Measurements from ENCODE around the gene PCF11. TPM values are rescaled to one million over a fixed set of nuclear protein-coding genes. Genes with fewer than 3 reads are reported as not detected.

PCF11 gene
- total RNA-seq, 1 donor from 2014 or later, result 39.7 TPM

DNA sequence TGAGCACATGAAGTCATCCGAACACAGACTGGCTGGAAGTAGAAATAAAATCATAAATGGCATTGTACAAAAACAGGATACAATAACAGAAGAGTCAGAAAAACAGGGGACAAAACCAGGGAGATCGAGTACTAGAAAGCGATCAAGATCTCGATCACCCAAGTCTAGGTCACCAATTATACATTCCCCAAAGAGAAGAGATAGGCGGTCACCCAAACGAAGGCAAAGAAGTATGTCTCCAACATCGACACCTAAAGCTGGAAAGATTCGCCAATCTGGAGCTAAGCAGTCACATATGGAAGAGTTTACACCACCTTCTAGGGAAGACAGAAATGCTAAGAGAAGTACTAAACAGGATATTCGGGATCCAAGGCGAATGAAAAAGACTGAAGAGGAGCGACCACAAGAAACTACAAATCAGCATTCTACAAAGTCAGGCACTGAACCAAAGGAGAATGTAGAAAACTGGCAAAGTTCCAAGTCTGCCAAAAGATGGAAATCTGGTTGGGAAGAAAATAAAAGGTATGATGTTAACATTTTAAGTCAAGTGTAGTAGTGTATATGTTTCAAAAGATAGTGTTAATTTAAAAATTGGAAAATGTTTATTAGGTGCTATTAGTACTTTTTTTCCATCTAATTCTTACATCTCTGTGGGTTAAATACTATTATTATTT lies 9.4 kb downstream of the PCF11 start:
- Mint-ChIP-seq H3K4me1 (ENCODE audit: low read depth) (peaks cover 44% of the 10 kb centered on the region), H3K4me3 (ENCODE audit: unreplicated experiment) (no peak overlapping the region), H3K36me3 (ENCODE audit: low read depth) (peaks cover 40% of the 10 kb centered on the region), H3K9me3 (ENCODE audit: low read depth) (peaks cover 3% of the 10 kb centered on the region), H3K27me3 (ENCODE audit: low read depth) (no peaks in the 10 kb centered on the region), H3K27ac (ENCODE audit: unreplicated experiment) (no peak overlapping the region)
- DNase-seq (ENCODE audit: low spot score), result no peak
- TF ChIP-seq, protein P1, sequence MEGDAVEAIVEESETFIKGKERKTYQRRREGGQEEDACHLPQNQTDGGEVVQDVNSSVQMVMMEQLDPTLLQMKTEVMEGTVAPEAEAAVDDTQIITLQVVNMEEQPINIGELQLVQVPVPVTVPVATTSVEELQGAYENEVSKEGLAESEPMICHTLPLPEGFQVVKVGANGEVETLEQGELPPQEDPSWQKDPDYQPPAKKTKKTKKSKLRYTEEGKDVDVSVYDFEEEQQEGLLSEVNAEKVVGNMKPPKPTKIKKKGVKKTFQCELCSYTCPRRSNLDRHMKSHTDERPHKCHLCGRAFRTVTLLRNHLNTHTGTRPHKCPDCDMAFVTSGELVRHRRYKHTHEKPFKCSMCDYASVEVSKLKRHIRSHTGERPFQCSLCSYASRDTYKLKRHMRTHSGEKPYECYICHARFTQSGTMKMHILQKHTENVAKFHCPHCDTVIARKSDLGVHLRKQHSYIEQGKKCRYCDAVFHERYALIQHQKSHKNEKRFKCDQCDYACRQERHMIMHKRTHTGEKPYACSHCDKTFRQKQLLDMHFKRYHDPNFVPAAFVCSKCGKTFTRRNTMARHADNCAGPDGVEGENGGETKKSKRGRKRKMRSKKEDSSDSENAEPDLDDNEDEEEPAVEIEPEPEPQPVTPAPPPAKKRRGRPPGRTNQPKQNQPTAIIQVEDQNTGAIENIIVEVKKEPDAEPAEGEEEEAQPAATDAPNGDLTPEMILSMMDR (IDR thresholded peaks at IDR 0.05), result no peak

DNA sequence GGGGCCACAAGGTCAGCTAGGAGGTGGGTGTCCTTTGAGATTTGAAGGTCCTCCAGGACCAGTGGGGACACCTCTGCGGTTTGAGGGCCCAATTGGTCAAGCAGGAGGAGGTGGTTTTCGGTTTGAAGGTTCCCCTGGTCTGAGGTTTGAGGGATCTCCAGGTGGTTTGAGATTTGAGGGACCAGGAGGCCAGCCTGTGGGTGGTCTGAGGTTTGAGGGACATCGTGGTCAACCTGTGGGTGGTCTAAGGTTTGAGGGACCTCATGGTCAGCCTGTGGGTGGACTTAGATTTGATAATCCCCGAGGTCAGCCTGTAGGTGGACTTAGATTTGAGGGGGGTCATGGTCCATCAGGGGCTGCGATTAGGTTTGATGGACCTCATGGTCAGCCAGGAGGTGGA lies 11.8 kb downstream of the PCF11 start:
- DNase-seq (ENCODE audit: low spot score), result no peak
- H3K9me3 Mint-ChIP-seq (ENCODE audit: low read depth), result peaks cover 3% of the 10 kb centered on the region
- peaks cover 43% of the 10 kb centered on the region for H3K36me3 Mint-ChIP-seq (ENCODE audit: low read depth)
- peak overlapping the region; percentile 51 for H3K27ac Mint-ChIP-seq (ENCODE audit: unreplicated experiment)
- H3K4me3 Mint-ChIP-seq (ENCODE audit: unreplicated experiment), result no peak overlapping the region
- TF ChIP-seq, protein P1 (IDR thresholded peaks at IDR 0.05), result no peak
- no peaks in the 10 kb centered on the region for H3K27me3 Mint-ChIP-seq (ENCODE audit: low read depth)
- peaks cover 47% of the 10 kb centered on the region for H3K4me1 Mint-ChIP-seq (ENCODE audit: low read depth)

DNA sequence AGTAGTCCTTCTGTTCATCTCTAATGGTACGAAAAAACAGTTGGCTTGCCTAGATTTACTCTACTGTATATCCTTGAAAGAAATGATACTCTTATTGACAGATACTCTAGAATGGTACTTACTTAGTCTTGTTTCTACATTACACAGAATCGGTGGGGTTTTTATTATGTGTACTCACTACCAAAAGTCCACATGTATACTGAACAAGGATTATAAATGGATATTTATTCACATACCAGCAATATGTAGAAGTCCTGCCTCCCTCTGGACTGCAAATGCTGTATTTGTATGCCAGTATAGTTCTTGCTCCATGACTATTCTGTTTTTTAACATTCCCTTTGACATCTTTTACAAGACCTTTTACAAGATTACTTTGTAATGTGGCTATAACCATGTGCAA lies 13.9 kb downstream of the PCF11 start:
- peaks cover 32% of the 10 kb centered on the region for H3K36me3 Mint-ChIP-seq (ENCODE audit: low read depth)

DNA sequence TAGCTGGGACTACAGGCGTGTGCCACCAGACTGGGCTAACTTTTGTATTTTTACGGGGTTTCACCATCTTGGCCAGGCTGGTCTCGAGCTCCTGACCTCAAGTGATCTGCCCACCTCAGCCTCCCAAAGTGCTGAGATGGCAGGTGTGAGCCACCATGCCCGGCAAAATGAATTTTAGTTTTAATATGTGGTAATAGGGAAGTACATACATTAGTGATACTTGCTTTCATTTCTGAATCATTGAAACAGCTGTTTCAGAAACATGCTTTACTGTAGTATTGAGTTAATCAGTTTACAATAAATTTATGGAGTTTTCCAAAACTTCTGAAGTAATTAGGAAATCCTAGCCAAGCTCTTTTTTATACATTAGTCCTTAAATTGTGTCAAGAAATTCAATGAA lies 15.6 kb downstream of the PCF11 start:
- DNase-seq (ENCODE audit: low spot score), result no peak
- H3K4me3 Mint-ChIP-seq (ENCODE audit: unreplicated experiment), result no peak overlapping the region
- peaks cover 28% of the 10 kb centered on the region for H3K36me3 Mint-ChIP-seq (ENCODE audit: low read depth)
- TF ChIP-seq, protein P1 (IDR thresholded peaks at IDR 0.05), result no peak
- peaks cover 48% of the 10 kb centered on the region for H3K4me1 Mint-ChIP-seq (ENCODE audit: low read depth)
- H3K27ac Mint-ChIP-seq (ENCODE audit: unreplicated experiment), result no peak overlapping the region
- H3K27me3 Mint-ChIP-seq (ENCODE audit: low read depth), result no peaks in the 10 kb centered on the region
- no peaks in the 10 kb centered on the region for H3K9me3 Mint-ChIP-seq (ENCODE audit: low read depth)

More for the DNA sequence above, 13.9 kb downstream of the PCF11 start:
- H3K27me3 Mint-ChIP-seq (ENCODE audit: low read depth), result no peaks in the 10 kb centered on the region
- DNase-seq (ENCODE audit: low spot score), result no peak
- peaks cover 2% of the 10 kb centered on the region for H3K9me3 Mint-ChIP-seq (ENCODE audit: low read depth)
- no peak overlapping the region for H3K27ac Mint-ChIP-seq (ENCODE audit: unreplicated experiment)
- peaks cover 55% of the 10 kb centered on the region for H3K4me1 Mint-ChIP-seq (ENCODE audit: low read depth)
- H3K4me3 Mint-ChIP-seq (ENCODE audit: unreplicated experiment), result no peak overlapping the region
- TF ChIP-seq, protein P1 (IDR thresholded peaks at IDR 0.05), result peak; percentile 22

DNA sequence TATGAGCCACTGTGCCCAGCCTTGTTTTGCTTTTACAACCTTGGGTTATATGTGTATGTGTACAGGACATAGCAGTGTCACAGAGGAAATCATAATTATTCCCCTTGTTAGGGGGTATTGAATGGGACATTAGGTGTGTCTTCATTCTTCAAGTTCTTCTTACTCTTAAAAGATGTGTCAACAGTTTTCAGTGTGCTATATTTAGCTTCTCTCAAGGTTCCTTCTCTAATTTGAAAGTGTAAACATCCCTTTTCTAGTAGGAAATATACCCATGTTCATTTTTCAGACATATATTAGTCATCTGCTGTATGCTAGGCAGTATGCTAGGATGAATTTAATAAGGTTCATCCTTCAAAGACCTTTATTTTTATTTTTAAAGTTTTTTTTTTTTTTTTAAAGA lies 17.1 kb downstream of the PCF11 start:
- H3K27ac Mint-ChIP-seq (ENCODE audit: unreplicated experiment), result peak overlapping the region; percentile 54
- peaks cover 42% of the 10 kb centered on the region for H3K4me1 Mint-ChIP-seq (ENCODE audit: low read depth)
- TF ChIP-seq, protein P1 (IDR thresholded peaks at IDR 0.05), result no peak

More for the DNA sequence above, 17.1 kb downstream of the PCF11 start:
- Mint-ChIP-seq H3K4me3 (ENCODE audit: unreplicated experiment) (no peak overlapping the region), H3K36me3 (ENCODE audit: low read depth) (peaks cover 16% of the 10 kb centered on the region), H3K27me3 (ENCODE audit: low read depth) (no peaks in the 10 kb centered on the region), H3K9me3 (ENCODE audit: low read depth) (no peaks in the 10 kb centered on the region)
- DNase-seq (ENCODE audit: low spot score), result no peak
